Gastrocnemius medialis (tissue), 4 donors: Measurements from ENCODE around the gene SURF2.

ENCODE experiments used
- CTCF ChIP-seq, 5 experiments: fragments of 450-650 bp in 3 of 5; fragments of 200-600 bp in 2 of 5; sonication (generic) in 2 of 5; IDR thresholded peaks in 4 of 5; conservative IDR thresholded peaks in 1 of 5; 1 replicate in 4 of 5; 2 replicates in 1 of 5; pipeline ENCODE4 v1.5.1; 2016 to 2019; ENCODE audit warnings: antibody characterized with exemption in 5 of 5, mild to moderate bottlenecking in 3 of 5, moderate library complexity in 3 of 5
- POLR2A ChIP-seq, 2 donors: fragments of 450-650 bp; IDR thresholded peaks; one replicate each; pipeline ENCODE4 v1.6.1; 2017; ENCODE audit warnings: antibody characterized with exemption in 2 of 2, mild to moderate bottlenecking in 2 of 2, moderate library complexity in 2 of 2

GRCh38 chr9:133383438-133383837, 27.1 kb downstream of the SURF2 start:
- no peak for TF ChIP-seq CTCF (IDR thresholded peaks at IDR 0.05 in 4 of 5, conservative IDR thresholded peaks at IDR 0.05 in 1 of 5)
- no peak for TF ChIP-seq POLR2A (IDR thresholded peaks at IDR 0.05)
